ENCODE measurements around the gene CRBN. TPM values are rescaled to one million over a fixed set of nuclear protein-coding genes. Genes with fewer than 3 reads are reported as not detected.

CRBN gene
- total RNA-seq, 2 donors from 2014 or later: 35.3 to 36.8 TPM

- Mint-ChIP-seq H3K27me3 (ENCODE audit: insufficient read depth) (peaks cover 16% of the 10 kb centered on the region), H3K9me3 (no peaks in the 10 kb centered on the region), H3K4me1 (peaks cover 21% of the 10 kb centered on the region), H3K4me3 (no peak overlapping the region), H3K36me3 (ENCODE audit: low read depth) (no peaks in the 10 kb centered on the region), H3K27ac (no peak overlapping the region)
- H3K27ac ChIP-seq (ENCODE audit: low read depth, low read length): no peak overlapping the region
- H3K9me3 ChIP-seq (ENCODE audit: control insufficient read depth, low read length): no peaks in the 10 kb centered on the region
- H3K9ac ChIP-seq (ENCODE audit: extremely low read depth, low read length, poor library complexity, severe bottlenecking): no peak overlapping the region
- peaks cover 22% of the 10 kb centered on the region for H3K27me3 ChIP-seq (ENCODE audit: control insufficient read depth, insufficient read depth, low read length, poor library complexity, severe bottlenecking)
- H3K4me1 ChIP-seq (ENCODE audit: control insufficient read depth, insufficient read depth, low read length): peaks cover 10% of the 10 kb centered on the region
- DNase-seq: no peak
- no peaks in the 10 kb centered on the region for H3K36me3 ChIP-seq (ENCODE audit: control insufficient read depth, insufficient read depth, low read length)
- TF ChIP-seq, protein P1, sequence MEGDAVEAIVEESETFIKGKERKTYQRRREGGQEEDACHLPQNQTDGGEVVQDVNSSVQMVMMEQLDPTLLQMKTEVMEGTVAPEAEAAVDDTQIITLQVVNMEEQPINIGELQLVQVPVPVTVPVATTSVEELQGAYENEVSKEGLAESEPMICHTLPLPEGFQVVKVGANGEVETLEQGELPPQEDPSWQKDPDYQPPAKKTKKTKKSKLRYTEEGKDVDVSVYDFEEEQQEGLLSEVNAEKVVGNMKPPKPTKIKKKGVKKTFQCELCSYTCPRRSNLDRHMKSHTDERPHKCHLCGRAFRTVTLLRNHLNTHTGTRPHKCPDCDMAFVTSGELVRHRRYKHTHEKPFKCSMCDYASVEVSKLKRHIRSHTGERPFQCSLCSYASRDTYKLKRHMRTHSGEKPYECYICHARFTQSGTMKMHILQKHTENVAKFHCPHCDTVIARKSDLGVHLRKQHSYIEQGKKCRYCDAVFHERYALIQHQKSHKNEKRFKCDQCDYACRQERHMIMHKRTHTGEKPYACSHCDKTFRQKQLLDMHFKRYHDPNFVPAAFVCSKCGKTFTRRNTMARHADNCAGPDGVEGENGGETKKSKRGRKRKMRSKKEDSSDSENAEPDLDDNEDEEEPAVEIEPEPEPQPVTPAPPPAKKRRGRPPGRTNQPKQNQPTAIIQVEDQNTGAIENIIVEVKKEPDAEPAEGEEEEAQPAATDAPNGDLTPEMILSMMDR (conservative IDR thresholded peaks at IDR 0.05): no peak
- H3K4me3 ChIP-seq (ENCODE audit: low read length): no peak overlapping the region
- 97% methylated on average over 3 of the region's 3 CpGs; no CpG with 5 or more reads in 1 of the 2 experiments for WGBS, 2 experiments (ENCODE audit: insufficient coverage in 1 of 2, insufficient read length in 1 of 2)
These were observed 72.3 kb downstream of the CRBN start for GRCh38 chr3:3107181-3107580.

DNA sequence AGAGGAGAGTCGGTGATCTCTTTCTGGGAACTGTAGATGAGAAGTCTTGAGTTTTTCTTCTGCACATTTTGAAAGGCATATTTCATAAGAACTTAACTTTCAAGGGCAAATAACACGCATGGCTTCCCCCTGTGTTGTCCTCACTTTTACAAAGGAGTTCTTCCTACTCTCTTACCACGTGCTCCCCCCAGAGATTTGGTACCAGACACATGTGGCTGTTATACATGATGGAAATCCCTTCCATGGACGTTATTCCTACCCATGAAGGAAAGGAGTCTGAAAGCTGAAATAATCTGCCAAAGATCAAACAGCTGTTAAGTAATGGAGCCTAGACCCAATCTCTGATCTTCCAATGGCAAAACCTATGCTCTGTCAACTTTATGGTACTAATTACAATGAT, 73.7 kb downstream of the CRBN start:
- TF ChIP-seq, protein P1 (conservative IDR thresholded peaks at IDR 0.05): no peak
- Histone ChIP-seq H3K4me1 (ENCODE audit: control insufficient read depth, insufficient read depth, low read length) (peaks cover 9% of the 10 kb centered on the region), H3K27ac (ENCODE audit: low read depth, low read length) (no peak overlapping the region), H3K9me3 (ENCODE audit: control insufficient read depth, low read length) (no peaks in the 10 kb centered on the region), H3K9ac (ENCODE audit: extremely low read depth, low read length, poor library complexity, severe bottlenecking) (no peak overlapping the region), H3K36me3 (ENCODE audit: control insufficient read depth, insufficient read depth, low read length) (no peaks in the 10 kb centered on the region), H3K27me3 (ENCODE audit: control insufficient read depth, insufficient read depth, low read length, poor library complexity, severe bottlenecking) (peaks cover 22% of the 10 kb centered on the region), H3K4me3 (ENCODE audit: low read length) (no peak overlapping the region)
- Mint-ChIP-seq H3K9me3 (no peaks in the 10 kb centered on the region), H3K4me1 (peaks cover 19% of the 10 kb centered on the region), H3K36me3 (ENCODE audit: low read depth) (no peaks in the 10 kb centered on the region), H3K4me3 (no peak overlapping the region), H3K27ac (no peak overlapping the region), H3K27me3 (ENCODE audit: insufficient read depth) (peaks cover 16% of the 10 kb centered on the region)
- WGBS, 2 experiments (ENCODE audit: insufficient coverage in 1 of 2, insufficient read length in 1 of 2): 68 to 77% methylated on average over 4 of the region's 4 CpGs
- no peak for DNase-seq

DNA sequence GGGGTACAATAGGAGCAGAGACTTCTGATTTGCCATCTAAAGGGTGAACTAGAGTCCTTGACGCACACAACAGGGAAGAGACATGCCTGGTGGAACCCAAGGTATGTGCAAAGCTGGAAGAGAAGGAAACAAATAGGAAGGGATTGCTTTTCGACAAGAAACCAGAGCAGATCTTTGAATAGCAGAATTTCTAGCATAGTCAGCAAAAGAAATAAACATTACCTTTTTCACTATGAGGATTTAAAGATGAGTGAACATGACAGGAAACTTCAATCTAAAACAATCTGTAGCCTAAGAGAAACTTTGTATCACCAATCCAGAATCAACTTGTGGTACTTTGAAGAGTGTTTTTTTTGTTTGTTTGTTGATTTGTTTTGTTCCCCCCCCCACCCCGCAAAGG, 74.2 kb downstream of the CRBN start:
- no peak overlapping the region for H3K27ac ChIP-seq (ENCODE audit: low read depth, low read length)
- TF ChIP-seq, protein P1 (conservative IDR thresholded peaks at IDR 0.05): no peak
- H3K27me3 ChIP-seq (ENCODE audit: control insufficient read depth, insufficient read depth, low read length, poor library complexity, severe bottlenecking): peaks cover 22% of the 10 kb centered on the region
- no peak overlapping the region for H3K4me3 ChIP-seq (ENCODE audit: low read length)
- H3K4me1 Mint-ChIP-seq: peaks cover 13% of the 10 kb centered on the region
- no peaks in the 10 kb centered on the region for H3K9me3 Mint-ChIP-seq
- DNase-seq: no peak
- H3K36me3 Mint-ChIP-seq (ENCODE audit: low read depth): no peaks in the 10 kb centered on the region
- H3K4me1 ChIP-seq (ENCODE audit: control insufficient read depth, insufficient read depth, low read length): peaks cover 3% of the 10 kb centered on the region
- H3K9ac ChIP-seq (ENCODE audit: extremely low read depth, low read length, poor library complexity, severe bottlenecking): no peak overlapping the region
- no peak overlapping the region for H3K27ac Mint-ChIP-seq
- WGBS, 2 experiments (ENCODE audit: insufficient coverage in 1 of 2, insufficient read length in 1 of 2): 91 to 100% methylated on average over 1 to 3 of the region's 3 CpGs
- no peaks in the 10 kb centered on the region for H3K9me3 ChIP-seq (ENCODE audit: control insufficient read depth, low read length)
- H3K4me3 Mint-ChIP-seq: no peak overlapping the region
- peaks cover 16% of the 10 kb centered on the region for H3K27me3 Mint-ChIP-seq (ENCODE audit: insufficient read depth)
- no peaks in the 10 kb centered on the region for H3K36me3 ChIP-seq (ENCODE audit: control insufficient read depth, insufficient read depth, low read length)

Measured in endodermal cell (in vitro differentiated cells).